HL-60 (cell line): ENCODE data around the gene TPRN.

Source experiments
- GABPA ChIP-seq: IDR thresholded peaks from 2 replicates; pipeline ENCODE4 v1.6.1; 2012; ENCODE audit warnings: low read depth
- POLR2AphosphoS5 ChIP-seq: IDR thresholded peaks from 2 replicates; pipeline ENCODE4 v1.6.1; 2012; ENCODE audit warnings: low read depth
- SPI1 ChIP-seq: IDR thresholded peaks from 2 replicates; pipeline ENCODE4 v1.6.1; 2012; ENCODE audit warnings: low read depth, mild to moderate bottlenecking, borderline replicate concordance
- TF ChIP-seq, protein P1 (sequence below): IDR thresholded peaks from one replicate; pipeline ENCODE4 v1.5.1; 2011; ENCODE audit warnings: low read length, control low read depth, inconsistent platforms; ENCODE audit not compliant: insufficient read depth
- TF ChIP-seq, protein P2 (sequence below): IDR thresholded peaks from 2 replicates; pipeline ENCODE4 v1.6.1; 2012; ENCODE audit warnings: low read depth; ENCODE audit not compliant: insufficient replicate concordance

DNA sequence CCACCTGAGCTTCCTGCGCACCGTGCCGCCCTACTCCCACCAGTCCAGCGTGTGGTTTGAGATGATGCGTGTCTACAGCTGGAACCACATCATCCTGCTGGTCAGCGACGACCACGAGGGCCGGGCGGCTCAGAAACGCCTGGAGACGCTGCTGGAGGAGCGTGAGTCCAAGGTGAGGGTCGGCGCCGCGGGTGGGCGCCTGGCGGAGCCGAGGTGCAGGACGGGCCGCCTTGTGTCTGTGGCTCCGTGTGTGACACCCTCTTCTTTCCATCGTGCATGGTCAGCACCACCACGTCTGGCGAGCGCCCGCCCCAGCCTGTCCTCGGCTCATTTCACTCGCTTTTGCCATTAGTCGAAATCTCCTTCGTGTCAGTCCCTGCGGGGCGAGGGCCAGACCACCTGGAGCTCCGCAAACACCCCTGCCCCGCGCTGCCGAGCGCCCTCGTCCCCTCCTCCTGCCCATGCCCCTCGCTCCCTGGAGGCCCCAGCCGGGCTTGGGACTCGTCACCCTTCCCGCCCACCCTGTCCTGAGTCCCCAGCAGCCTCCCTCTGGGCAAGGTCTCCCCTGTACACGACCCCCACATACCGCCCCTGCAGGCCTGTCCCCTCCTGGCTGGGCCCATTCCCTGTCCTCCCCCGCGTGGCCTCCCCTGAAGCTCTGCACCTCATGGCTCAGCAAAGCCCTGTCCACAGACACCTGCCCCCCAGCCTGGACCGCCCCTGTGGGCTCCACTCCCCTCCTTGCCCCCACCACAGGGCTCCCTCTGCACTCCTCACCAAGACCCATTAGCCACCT lies 54.6 kb downstream of the TPRN start:
- TF ChIP-seq, protein P1, sequence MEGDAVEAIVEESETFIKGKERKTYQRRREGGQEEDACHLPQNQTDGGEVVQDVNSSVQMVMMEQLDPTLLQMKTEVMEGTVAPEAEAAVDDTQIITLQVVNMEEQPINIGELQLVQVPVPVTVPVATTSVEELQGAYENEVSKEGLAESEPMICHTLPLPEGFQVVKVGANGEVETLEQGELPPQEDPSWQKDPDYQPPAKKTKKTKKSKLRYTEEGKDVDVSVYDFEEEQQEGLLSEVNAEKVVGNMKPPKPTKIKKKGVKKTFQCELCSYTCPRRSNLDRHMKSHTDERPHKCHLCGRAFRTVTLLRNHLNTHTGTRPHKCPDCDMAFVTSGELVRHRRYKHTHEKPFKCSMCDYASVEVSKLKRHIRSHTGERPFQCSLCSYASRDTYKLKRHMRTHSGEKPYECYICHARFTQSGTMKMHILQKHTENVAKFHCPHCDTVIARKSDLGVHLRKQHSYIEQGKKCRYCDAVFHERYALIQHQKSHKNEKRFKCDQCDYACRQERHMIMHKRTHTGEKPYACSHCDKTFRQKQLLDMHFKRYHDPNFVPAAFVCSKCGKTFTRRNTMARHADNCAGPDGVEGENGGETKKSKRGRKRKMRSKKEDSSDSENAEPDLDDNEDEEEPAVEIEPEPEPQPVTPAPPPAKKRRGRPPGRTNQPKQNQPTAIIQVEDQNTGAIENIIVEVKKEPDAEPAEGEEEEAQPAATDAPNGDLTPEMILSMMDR: no peak
- TF ChIP-seq POLR2AphosphoS5 (no peak), GABPA (no peak), SPI1 (no peak)
- TF ChIP-seq, protein P2, sequence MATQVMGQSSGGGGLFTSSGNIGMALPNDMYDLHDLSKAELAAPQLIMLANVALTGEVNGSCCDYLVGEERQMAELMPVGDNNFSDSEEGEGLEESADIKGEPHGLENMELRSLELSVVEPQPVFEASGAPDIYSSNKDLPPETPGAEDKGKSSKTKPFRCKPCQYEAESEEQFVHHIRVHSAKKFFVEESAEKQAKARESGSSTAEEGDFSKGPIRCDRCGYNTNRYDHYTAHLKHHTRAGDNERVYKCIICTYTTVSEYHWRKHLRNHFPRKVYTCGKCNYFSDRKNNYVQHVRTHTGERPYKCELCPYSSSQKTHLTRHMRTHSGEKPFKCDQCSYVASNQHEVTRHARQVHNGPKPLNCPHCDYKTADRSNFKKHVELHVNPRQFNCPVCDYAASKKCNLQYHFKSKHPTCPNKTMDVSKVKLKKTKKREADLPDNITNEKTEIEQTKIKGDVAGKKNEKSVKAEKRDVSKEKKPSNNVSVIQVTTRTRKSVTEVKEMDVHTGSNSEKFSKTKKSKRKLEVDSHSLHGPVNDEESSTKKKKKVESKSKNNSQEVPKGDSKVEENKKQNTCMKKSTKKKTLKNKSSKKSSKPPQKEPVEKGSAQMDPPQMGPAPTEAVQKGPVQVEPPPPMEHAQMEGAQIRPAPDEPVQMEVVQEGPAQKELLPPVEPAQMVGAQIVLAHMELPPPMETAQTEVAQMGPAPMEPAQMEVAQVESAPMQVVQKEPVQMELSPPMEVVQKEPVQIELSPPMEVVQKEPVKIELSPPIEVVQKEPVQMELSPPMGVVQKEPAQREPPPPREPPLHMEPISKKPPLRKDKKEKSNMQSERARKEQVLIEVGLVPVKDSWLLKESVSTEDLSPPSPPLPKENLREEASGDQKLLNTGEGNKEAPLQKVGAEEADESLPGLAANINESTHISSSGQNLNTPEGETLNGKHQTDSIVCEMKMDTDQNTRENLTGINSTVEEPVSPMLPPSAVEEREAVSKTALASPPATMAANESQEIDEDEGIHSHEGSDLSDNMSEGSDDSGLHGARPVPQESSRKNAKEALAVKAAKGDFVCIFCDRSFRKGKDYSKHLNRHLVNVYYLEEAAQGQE: peak; percentile 83
